Measurements from ENCODE around the gene FOXK2. TPM values are rescaled to one million over a fixed set of nuclear protein-coding genes. Genes with fewer than 3 reads are reported as not detected.
A peak's percentile ranks its signal among the peaks of the same experiment; 100 is the strongest.

The FOXK2 gene
- polyA plus RNA-seq, 2 of the 4 experiments (the other 2 are of a cell fraction) = 34.8 to 39.2 TPM

GRCh38 chr17:82599674-82600661 lies 80.4 kb downstream of the FOXK2 start:
- Histone ChIP-seq H3K4me2 (no peak overlapping the region), H3K4me1 (no peaks in the 10 kb centered on the region), H3K9me3 (no peaks in the 10 kb centered on the region), H3K27ac (no peak overlapping the region), H3K4me3 (no peak overlapping the region)
- ATAC-seq (peak; percentile 5 to 23; a peak in 4 of 6 replicates), DNase-seq (ENCODE audit: low read depth in 1 of 2, low spot score in 1 of 2) (no peak), FAIRE-seq (no peak)
- 93% methylated on average over 22 of the region's 26 CpGs for WGBS (ENCODE audit: missing lambda C conversion rate)
- TF ChIP-seq PBX3 (IDR thresholded peaks at IDR 0.05) = 0 out of 2 replicates have a peak, but pooled peaks have one; percentile 14
- no peak for TF ChIP-seq SREBF2 (IDR thresholded peaks at IDR 0.05)
- ChIA-PET CTCF (interaction anchor here (0.6 to 1.7 kb wide), 5 partner anchors 46 to 247 kb away, joined by 3 to 5 read pairs (median 3); no protein-coding TSS in a partner anchor), POLR2A (no interaction called here)

- no peak overlapping the region for H3K4me3 ChIP-seq
- TF ChIP-seq POLR2AphosphoS2 (conservative IDR thresholded peaks at IDR 0.05; ENCODE audit: low read length) (0 out of 2 replicates have a peak, but pooled peaks have one; percentile 55), KDM1A (IDR thresholded peaks at IDR 0.05; ENCODE audit: low read depth) (no peak)
- ChIA-PET POLR2A (no interaction called here), CTCF (interaction anchor here (0.5 to 1.7 kb wide), 5 partner anchors 9 to 248 kb away, joined by 3 to 5 read pairs (median 3); no protein-coding TSS in a partner anchor)
- 96% methylated on average over 37 of the region's 37 CpGs for WGBS (ENCODE audit: missing lambda C conversion rate)
- ATAC-seq = no peak
- no peaks in the 10 kb centered on the region for H3K4me1 ChIP-seq
- FAIRE-seq = no peak
- no peaks in the 10 kb centered on the region for H3K9me3 ChIP-seq
- no peak for DNase-seq (ENCODE audit: low read depth in 1 of 2, low spot score in 1 of 2)
- H3K4me2 ChIP-seq = no peak overlapping the region
- H3K27ac ChIP-seq = no peak overlapping the region
These were observed 81.4 kb downstream of the FOXK2 start for GRCh38 chr17:82600731-82601446.

- Histone ChIP-seq H3K9me3 (no peaks in the 10 kb centered on the region), H3K4me1 (no peaks in the 10 kb centered on the region), H3K27ac (no peak overlapping the region), H3K4me3 (no peak overlapping the region), H3K4me2 (no peak overlapping the region)
- ChIA-PET POLR2A (no interaction called here), CTCF (interaction anchor here (0.8 to 1.7 kb wide), 4 partner anchors 8 to 249 kb away, joined by 3 to 5 read pairs (median 3); no protein-coding TSS in a partner anchor)
- DNase-seq (ENCODE audit: low read depth in 1 of 2, low spot score in 1 of 2) (no peak), ATAC-seq (no peak), FAIRE-seq (no peak)
- WGBS (ENCODE audit: missing lambda C conversion rate) = 93% methylated on average over 24 of the region's 24 CpGs
- no peak for TF ChIP-seq RCOR1 (IDR thresholded peaks at IDR 0.05; ENCODE audit: low read depth, low read length)
- no peak for TF ChIP-seq BHLHE40 (IDR thresholded peaks at IDR 0.05; ENCODE audit: low read depth, low read length)
- no peak for TF ChIP-seq HMGXB4 (CRISPR knock-in tag; IDR thresholded peaks at IDR 0.05; ENCODE audit: borderline replicate concordance)
- TF ChIP-seq ZSCAN20 (CRISPR knock-in tag; IDR thresholded peaks at IDR 0.05) = no peak
- no peak for TF ChIP-seq POLR2A (IDR thresholded peaks at IDR 0.05; ENCODE audit: low read length)
- TF ChIP-seq ZFP36 (IDR thresholded peaks at IDR 0.05; ENCODE audit: borderline replicate concordance, partially characterized antibody) = no peak
- no peak for TF ChIP-seq CEBPB (IDR thresholded peaks at IDR 0.05)
- TF ChIP-seq RFX5 (IDR thresholded peaks at IDR 0.05) = no peak
- no peak for TF ChIP-seq EHMT2 (IDR thresholded peaks at IDR 0.05; ENCODE audit: low read depth)
- no peak for TF ChIP-seq ATOH8 (CRISPR knock-in tag; IDR thresholded peaks at IDR 0.05; ENCODE audit: low read depth)
- no peak for TF ChIP-seq KDM1A (IDR thresholded peaks at IDR 0.05; ENCODE audit: low read depth)
- no peak for TF ChIP-seq HDAC2 (IDR thresholded peaks at IDR 0.05)
- TF ChIP-seq MAFK (IDR thresholded peaks at IDR 0.05; ENCODE audit: partially characterized antibody) = no peak
- TF ChIP-seq CHD4 (IDR thresholded peaks at IDR 0.05; ENCODE audit: borderline replicate concordance) = no peak
- no peak for TF ChIP-seq CBX2 (IDR thresholded peaks at IDR 0.05; ENCODE audit: borderline replicate concordance, low read depth)
- TF ChIP-seq BCL3 (IDR thresholded peaks at IDR 0.05) = no peak
- no peak for TF ChIP-seq HOXB5 (CRISPR knock-in tag; IDR thresholded peaks at IDR 0.05)
These were observed 82.0 kb downstream of the FOXK2 start for GRCh38 chr17:82601447-82602000.
